H1 (cell line): ENCODE measurements around the gene ATP13A3. TPM values are rescaled to one million over a fixed set of nuclear protein-coding genes. Genes with fewer than 3 reads are reported as not detected.

ENCODE experiments used
- CTCF ChIA-PET: fragments of 300-600 bp; sonication (Branson Sonifier 250); formaldehyde crosslinking; loops from one replicate; lab custom pipeline; 2021; ENCODE audit not compliant: partially characterized antibody; lab: Charles Lee
- POLR2A ChIA-PET: fragments of 300-600 bp; sonication (Branson Sonifier 250); formaldehyde crosslinking; loops from one replicate; lab custom pipeline; 2021; ENCODE audit warnings: inconsistent platforms; ENCODE audit not compliant: partially characterized antibody; lab: Charles Lee
- DNase-seq, 2 experiments: peaks; one replicate each; pipeline versions ENCODE4 v3.0.0 to v3.0.0-alpha.2; 2010 to 2022; ENCODE audit warnings: low spot score in 2 of 2, low read depth in 1 of 2, mixed read lengths in 1 of 2
- FAIRE-seq: peaks from 2 replicates; lab custom pipeline; 2011; peaks lifted over from hg19 to GRCh38; lab: Jason Lieb, UNC
- H2AFZ ChIP-seq: 2 replicates; pipeline ENCODE4 v1.8.1; 2012; ENCODE audit warnings: low read length, inconsistent platforms
- H2AK5ac ChIP-seq: 2 replicates; pipeline ENCODE4 v1.6.1; 2013; ENCODE audit warnings: low read depth, low read length
- H2BK120ac ChIP-seq: replicated peaks from 2 replicates; pipeline ENCODE3; 2013; ENCODE audit warnings: low read depth, low read length, inconsistent platforms
- H2BK12ac ChIP-seq: 2 replicates; pipeline ENCODE4 v1.6.1; 2013; ENCODE audit warnings: low read depth, low read length
- H2BK15ac ChIP-seq: 2 replicates; pipeline ENCODE4 v1.6.1; 2013; ENCODE audit warnings: low read length
- H2BK20ac ChIP-seq: 2 replicates; pipeline ENCODE4 v1.6.1; 2013; ENCODE audit warnings: low read length
- H2BK5ac ChIP-seq: 2 replicates; pipeline ENCODE4 v1.6.1; 2013; ENCODE audit warnings: low read depth, low read length
- H3K14ac ChIP-seq: 2 replicates; pipeline ENCODE4 v1.6.1; 2013; ENCODE audit warnings: inconsistent platforms; ENCODE audit not compliant: insufficient read length
- H3K18ac ChIP-seq: 2 replicates; pipeline ENCODE4 v1.6.1; 2013; ENCODE audit warnings: low read length; ENCODE audit errors: extremely low read depth
- H3K23ac ChIP-seq: 2 replicates; pipeline ENCODE4 v1.6.1; 2013; ENCODE audit warnings: inconsistent platforms; ENCODE audit not compliant: insufficient read length
- H3K23me2 ChIP-seq: 2 replicates; pipeline ENCODE4 v1.6.1; 2013; ENCODE audit warnings: low read depth, low read length
- H3K27ac ChIP-seq: 2 replicates; pipeline ENCODE4 v1.6.1; 2011; ENCODE audit warnings: low read depth, low read length, inconsistent platforms
- H3K27me3 ChIP-seq, 4 experiments: replicated peaks in 1 of 4; 1 replicate in 1 of 4; 2 replicates in 3 of 4; pipeline versions ENCODE4 v1.6.1 to v1.8.1; 2011 to 2013; ENCODE audit warnings: low read length in 3 of 4, mild to moderate bottlenecking in 3 of 4, inconsistent platforms in 2 of 4, mixed read lengths in 2 of 4, moderate library complexity in 1 of 4; ENCODE audit not compliant: control insufficient read depth in 3 of 4, insufficient read depth in 3 of 4; ENCODE audit errors: extremely low read depth in 1 of 4
- H3K36me3 ChIP-seq, 4 experiments: 2 replicates each; pipeline versions ENCODE4 v1.6.1 to v1.8.1; 2011 to 2013; ENCODE audit warnings: mild to moderate bottlenecking in 4 of 4, low read length in 3 of 4, moderate library complexity in 2 of 4, control low read depth in 1 of 4, inconsistent platforms in 1 of 4; ENCODE audit not compliant: insufficient read depth in 4 of 4, control insufficient read depth in 2 of 4
- H3K4ac ChIP-seq: replicated peaks from 2 replicates; pipeline ENCODE3; 2013; ENCODE audit warnings: low read length, low read depth, mixed read lengths, inconsistent platforms; ENCODE audit not compliant: insufficient read length
- H3K4me1 ChIP-seq, 4 experiments: replicated peaks in 1 of 4; 1 replicate in 1 of 4; 2 replicates in 3 of 4; pipeline versions ENCODE4 v1.6.1 to v1.8.1; 2011 to 2013; ENCODE audit warnings: low read length in 3 of 4, inconsistent platforms in 2 of 4, mixed read lengths in 1 of 4; ENCODE audit not compliant: insufficient read depth in 4 of 4, control insufficient read depth in 3 of 4
- H3K4me2 ChIP-seq, 2 experiments: 2 replicates each; pipeline versions ENCODE4 v1.6.1 to v1.8.1; 2011 to 2013; ENCODE audit warnings: low read depth in 2 of 2, low read length in 2 of 2, control low read depth in 1 of 2, inconsistent platforms in 1 of 2, mild to moderate bottlenecking in 1 of 2; ENCODE audit not compliant: insufficient read depth in 1 of 2
- H3K4me3 ChIP-seq, 4 experiments: fragments of 200-600, 300-600 bp in 1 of 4; sonication (generic), shearing (Covaris generic), sonication (Bioruptor Twin) in 1 of 4; 2 replicates each; pipeline versions ENCODE4 v1.5.1 to v1.8.1; 2011 to 2016; ENCODE audit warnings: low read length in 4 of 4, low read depth in 3 of 4, control low read depth in 2 of 4, inconsistent platforms in 2 of 4, mild to moderate bottlenecking in 2 of 4, mixed read lengths in 1 of 4, moderate library complexity in 1 of 4; ENCODE audit not compliant: insufficient read depth in 2 of 4; ENCODE audit errors: extremely low read depth in 1 of 4
- H3K56ac ChIP-seq: replicated peaks from 2 replicates; pipeline ENCODE3; 2013; ENCODE audit warnings: low read depth, mild to moderate bottlenecking, mixed read lengths, low read length, inconsistent platforms; ENCODE audit not compliant: insufficient read length
- H3K79me1 ChIP-seq: 2 replicates; pipeline ENCODE4 v1.6.1; 2013; ENCODE audit warnings: low read depth, low read length, control low read depth
- H3K79me2 ChIP-seq, 2 experiments: 2 replicates each; pipeline versions ENCODE4 v1.6.1 to v1.8.1; 2012 to 2013; ENCODE audit warnings: low read length in 2 of 2, mild to moderate bottlenecking in 2 of 2, inconsistent platforms in 1 of 2; ENCODE audit not compliant: insufficient read depth in 2 of 2, control insufficient read depth in 1 of 2
- H3K9ac ChIP-seq, 4 experiments: replicated peaks in 1 of 4; 1 replicate in 1 of 4; 2 replicates in 3 of 4; pipeline versions ENCODE4 v1.6.1 to v1.8.1; 2011 to 2013; ENCODE audit warnings: low read depth in 3 of 4, low read length in 3 of 4, control low read depth in 2 of 4, mild to moderate bottlenecking in 2 of 4, moderate library complexity in 2 of 4, inconsistent platforms in 1 of 4; ENCODE audit errors: extremely low read depth in 1 of 4
- H3K9me3 ChIP-seq, 2 experiments: 2 replicates each; pipeline versions ENCODE4 v1.6.1 to v1.8.1; 2012 to 2013; ENCODE audit warnings: mild to moderate bottlenecking in 2 of 2, moderate library complexity in 2 of 2, control low read depth in 1 of 2, inconsistent platforms in 1 of 2, low read depth in 1 of 2, low read length in 1 of 2, mixed read lengths in 1 of 2; ENCODE audit not compliant: insufficient read depth in 2 of 2
- H4K20me1 ChIP-seq, 2 experiments: replicated peaks in 1 of 2; 2 replicates each; pipeline versions ENCODE3 to v1.8.1; 2011 to 2013; ENCODE audit warnings: inconsistent platforms in 2 of 2, low read length in 2 of 2, mild to moderate bottlenecking in 1 of 2; ENCODE audit not compliant: insufficient read depth in 2 of 2, control insufficient read depth in 1 of 2
- H4K5ac ChIP-seq: 2 replicates; pipeline ENCODE4 v1.6.1; 2013; ENCODE audit warnings: low read length, low read depth, mixed read lengths, inconsistent platforms; ENCODE audit not compliant: insufficient read length
- H4K8ac ChIP-seq: 2 replicates; pipeline ENCODE4 v1.8.0; 2013; ENCODE audit warnings: mild to moderate bottlenecking, moderate library complexity, low read length, inconsistent platforms; ENCODE audit not compliant: insufficient read depth; ENCODE audit errors: extremely low read depth
- H4K91ac ChIP-seq: replicated peaks from 2 replicates; pipeline ENCODE3; 2013; ENCODE audit warnings: low read length, mixed read lengths, inconsistent platforms; ENCODE audit not compliant: insufficient read length
- KDM4A ChIP-seq: IDR thresholded peaks from one replicate; pipeline ENCODE4 v1.7.1; 2012; ENCODE audit warnings: low read depth, mild to moderate bottlenecking, moderate library complexity, low read length, inconsistent platforms; ENCODE audit not compliant: severe bottlenecking
- WGBS, 2 experiments: shearing (Covaris generic) in 1 of 2; methylation state at CpG; one replicate each; pipeline versions ENCODE4 v1.1.6 to v1.1.7; 2013 to 2015; ENCODE audit warnings: low lambda C conversion rate in 2 of 2, mixed read lengths in 2 of 2, inconsistent platforms in 1 of 2, low coverage in 1 of 2, missing lambda C conversion rate in 1 of 2; ENCODE audit not compliant: insufficient replicate concordance in 2 of 2, insufficient coverage in 1 of 2, insufficient read length in 1 of 2; ENCODE audit errors: extremely low coverage in 1 of 2, missing lambda C conversion rate in 1 of 2; 5-methylcytosine and 5-hydroxymethylcytosine counted together
- polyA plus RNA-seq, 7 experiments: library from polyadenylated mRNA; depleted of rRNA in 3 of 7; stranded (reverse) in 5 of 7; unstranded in 2 of 7; fragments of >200 nt in 5 of 7; fragments of 200-250 nt in 2 of 7; gene quantifications; 1 replicate in 5 of 7; 2 replicates in 1 of 7; 4 replicates in 1 of 7; pipeline versions ENCODE4 v1.2.1 to v1.2.3, GENCODE V29; 2011 to 2013; ENCODE audit warnings: missing spikeins in 2 of 7, mixed read lengths in 2 of 7
- total RNA-seq: library from RNA; stranded (reverse); fragmentation: NEBNext Ultra II Directional; extraction: Animal tissue kit (Norgen Biotek cat#: 25700); gene quantifications from 2 replicates; pipeline ENCODE4 v1.2.1, GENCODE V29; 2021

Gene ATP13A3
- total and polyA plus RNA-seq, 2 of the 8 experiments (the other 6 are each of a cell fraction or from before 2014, with no cell fraction given) = 18.6 to 92.2 TPM

DNA sequence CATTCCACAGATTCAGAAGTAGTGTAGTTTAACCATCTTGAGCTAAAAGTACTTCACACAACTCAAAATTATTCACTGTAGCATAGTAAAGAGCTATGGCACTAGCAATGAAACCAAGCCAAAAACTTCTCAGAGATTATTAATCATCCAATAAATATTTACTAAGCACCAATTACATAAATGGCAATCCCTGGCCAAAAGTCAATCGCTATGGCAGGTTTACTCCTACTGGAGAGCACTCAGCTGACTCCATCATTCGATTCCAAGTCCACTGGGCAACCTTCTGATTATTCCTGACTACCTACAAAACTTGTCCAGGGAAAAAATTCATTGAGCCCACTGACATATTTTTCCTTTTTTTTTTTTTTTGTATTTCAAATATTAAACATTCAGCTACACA is 23.9 kb downstream of the ATP13A3 start:
- POLR2A ChIA-PET = no interaction called here
- no peak for TF ChIP-seq KDM4A
- no peak for FAIRE-seq

More for the DNA sequence above, 23.9 kb downstream of the ATP13A3 start:
- Histone ChIP-seq H4K91ac (no peak overlapping the region), H3K9ac (no peak overlapping the region), H3K27me3 (no peaks in the 10 kb centered on the region), H3K14ac (no peak overlapping the region), H3K23me2 (no peaks in the 10 kb centered on the region), H2BK120ac (no peak overlapping the region), H3K18ac (no peak overlapping the region), H3K4me3 (no peak overlapping the region), H2BK20ac (no peak overlapping the region), H3K79me1 (peaks cover 3% of the 10 kb centered on the region; the same call in 1 of the 2 replicates), H2BK12ac (no peak overlapping the region), H3K9me3 (0 out of 4 replicates have a peak, but pooled peaks cover 0 to 2% of the 10 kb centered on the region in 2 experiments), H2BK15ac (no peak overlapping the region), H4K5ac (no peak overlapping the region), H3K36me3 (peaks cover 0 to 16% (median 0%) of the 10 kb centered on the region in 4 experiments; a peak in 1 of 8 replicates), H4K20me1 (peaks cover 2% of the 10 kb centered on the region in 2 experiments), H4K8ac (no peak overlapping the region), H2AK5ac (no peak overlapping the region), H2AFZ (no peak overlapping the region), H3K27ac (no peak overlapping the region), H2BK5ac (no peak overlapping the region), H3K4me2 (no peak overlapping the region), H3K79me2 (peaks cover 0 to 66% of the 10 kb centered on the region in 2 experiments; a peak in 2 of 4 replicates), H3K56ac (no peak overlapping the region), H3K23ac (no peak overlapping the region), H3K4me1 (no peaks in the 10 kb centered on the region), H3K4ac (no peak overlapping the region)
- DNase-seq = no peak
- 92% methylated on average over 2 of the region's 2 CpGs; no CpG with 5 or more reads in 1 of the 2 experiments for WGBS, 2 experiments
- CTCF ChIA-PET = interaction anchor here (1.1 to 2.0 kb wide), 3 partner anchors 9 to 22 kb away, joined by 3 to 7 read pairs (median 3); no protein-coding TSS in a partner anchor
